GM23338 (cell line): ENCODE results near the gene NEXMIF. TPM values are rescaled to one million over a fixed set of nuclear protein-coding genes. Genes with fewer than 3 reads are reported as not detected.

Experiments used
- ATAC-seq: fragments of 200-7000 bp; cut with Tn5 transposase; 3 replicates; pipeline ENCODE4 v1.9.1; 2020
- DNase-seq: peaks from one replicate; pipeline ENCODE4 v3.0.0-alpha.2; 2015; ENCODE audit warnings: low spot score
- H2AFZ ChIP-seq: fragments of 200-600 bp; sonication (generic); 2 replicates; pipeline ENCODE4 v1.8.0; 2016; ENCODE audit warnings: antibody characterized with exemption, mild to moderate bottlenecking, moderate library complexity
- H3F3A ChIP-seq: fragments of 200-600 bp; sonication (generic); replicated peaks from 2 replicates; pipeline ENCODE4 v1.8.0; 2017; ENCODE audit warnings: antibody characterized with exemption, mixed run types, low read depth
- H3K27ac ChIP-seq: fragments of 200-600 bp; sonication (generic); 2 replicates; pipeline ENCODE4 v1.6.1; 2016; ENCODE audit warnings: low read depth
- H3K27me3 ChIP-seq: fragments of 200-600 bp; sonication (generic); 2 replicates; pipeline ENCODE4 v1.8.0; 2016; ENCODE audit warnings: mild to moderate bottlenecking, mixed run types, moderate library complexity; ENCODE audit not compliant: insufficient read depth
- H3K36me3 ChIP-seq: fragments of 200-600 bp; sonication (generic); 2 replicates; pipeline ENCODE4 v1.8.0; 2016; ENCODE audit warnings: mild to moderate bottlenecking; ENCODE audit not compliant: insufficient read depth
- H3K4me1 ChIP-seq: fragments of 200-600 bp; sonication (generic); 2 replicates; pipeline ENCODE4 v1.8.0; 2016; ENCODE audit warnings: mild to moderate bottlenecking, moderate library complexity; ENCODE audit not compliant: insufficient read depth
- H3K4me2 ChIP-seq: fragments of 200-600 bp; sonication (generic); 2 replicates; pipeline ENCODE4 v1.7.1; 2017; ENCODE audit warnings: mixed run types
- H3K4me3 ChIP-seq: fragments of 200-600 bp; sonication (generic); 2 replicates; pipeline ENCODE4 v1.6.1; 2016; ENCODE audit warnings: mixed run types
- H3K79me2 ChIP-seq: fragments of 200-600 bp; sonication (generic); replicated peaks from 2 replicates; pipeline ENCODE4 v1.8.0; 2017; ENCODE audit warnings: mild to moderate bottlenecking; ENCODE audit not compliant: insufficient read depth
- H3K9me2 ChIP-seq: fragments of 200-600 bp; sonication (generic); 2 replicates; pipeline ENCODE4 v1.8.0; 2017; ENCODE audit not compliant: insufficient read depth
- H4K20me1 ChIP-seq: fragments of 200-600 bp; sonication (generic); replicated peaks from 2 replicates; pipeline ENCODE4 v1.8.0; 2017; ENCODE audit warnings: mild to moderate bottlenecking; ENCODE audit not compliant: insufficient read depth
- H3K27ac Mint-ChIP-seq: 2 replicates; pipeline ENCODE4 v1.8.0; 2020; ENCODE audit warnings: inconsistent platforms, mild to moderate bottlenecking, moderate library complexity, mixed read lengths
- H3K27me3 Mint-ChIP-seq: 3 replicates; pipeline ENCODE4 v1.8.0; 2022; ENCODE audit warnings: low read depth, mild to moderate bottlenecking, moderate library complexity, mixed read lengths, inconsistent platforms; ENCODE audit not compliant: insufficient read depth, poor library complexity
- H3K36me3 Mint-ChIP-seq: 3 replicates; pipeline ENCODE4 v1.8.0; 2021; ENCODE audit warnings: low read depth, mild to moderate bottlenecking, inconsistent platforms, moderate library complexity, mixed read lengths
- H3K4me1 Mint-ChIP-seq: 3 replicates; pipeline ENCODE4 v1.8.0; 2020; ENCODE audit warnings: mild to moderate bottlenecking, inconsistent platforms, mixed read lengths
- H3K4me3 Mint-ChIP-seq: 3 replicates; pipeline ENCODE4 v1.8.0; 2021; ENCODE audit warnings: moderate library complexity, mild to moderate bottlenecking, inconsistent platforms, mixed read lengths
- H3K9me3 Mint-ChIP-seq: 3 replicates; pipeline ENCODE4 v1.8.0; 2020; ENCODE audit warnings: moderate library complexity, mild to moderate bottlenecking, inconsistent platforms, mixed read lengths
- CREB1 ChIP-seq: fragments of 250-450 bp; sonication (Bioruptor Pico); IDR thresholded peaks from 2 replicates; pipeline ENCODE4 v1.5.0; 2020; ENCODE audit warnings: low read depth, mild to moderate bottlenecking, moderate library complexity
- EZH2 ChIP-seq: fragments of 200-600 bp; sonication (generic); IDR thresholded peaks from one replicate; pipeline ENCODE4 v1.8.0; 2017; ENCODE audit warnings: antibody characterized with exemption, mild to moderate bottlenecking, low read depth; ENCODE audit not compliant: unreplicated experiment
- EZH2phosphoT487 ChIP-seq: fragments of 200-600 bp; sonication (generic); IDR thresholded peaks from one replicate; pipeline ENCODE4 v1.8.1; 2018; ENCODE audit warnings: antibody characterized with exemption; ENCODE audit not compliant: unreplicated experiment
- NANOG ChIP-seq: IDR thresholded peaks from 2 replicates; pipeline ENCODE4 v1.6.1; 2016; ENCODE audit warnings: antibody characterized with exemption, borderline replicate concordance
- STAT1 ChIP-seq: IDR thresholded peaks from one replicate; pipeline ENCODE4 v1.6.1; 2016; ENCODE audit warnings: antibody characterized with exemption; ENCODE audit not compliant: unreplicated experiment
- ZNF331 ChIP-seq: fragments of 250-450 bp; sonication (Bioruptor Pico); IDR thresholded peaks from 2 replicates; pipeline ENCODE4 v1.5.0; 2020; ENCODE audit warnings: low read depth, mild to moderate bottlenecking, moderate library complexity
- polyA plus RNA-seq: library from polyadenylated mRNA; unstranded; fragments of >200 nt; fragmentation: Nextera tagmentation; extraction: Ambion mirVana; gene quantifications from 2 replicates; pipeline ENCODE4 v1.2.1, GENCODE V29; 2016
- total RNA-seq: library from RNA; depleted of rRNA; stranded (reverse); fragments of >200 nt; shearing (Covaris generic); gene quantifications from 2 replicates; pipeline ENCODE4 v1.2.3, GENCODE V29; 2014
- TF ChIP-seq, protein P1 (sequence below), 2 experiments: fragments of 200-600 bp in 1 of 2; sonication (generic) in 1 of 2; conservative IDR thresholded peaks; 2 replicates each; pipeline versions ENCODE4 v1.5.1 to v1.6.1; 2016 to 2017; ENCODE audit warnings: antibody characterized with exemption in 2 of 2, low read depth in 2 of 2, mild to moderate bottlenecking in 2 of 2, moderate library complexity in 1 of 2
- TF ChIP-seq, protein P2 (sequence below): IDR thresholded peaks from one replicate; pipeline ENCODE4 v1.6.1; 2018; ENCODE audit warnings: antibody characterized with exemption; ENCODE audit not compliant: unreplicated experiment
- TF ChIP-seq, protein P3 (sequence below): fragments of 250-450 bp; sonication (Bioruptor Pico); IDR thresholded peaks from 2 replicates; pipeline ENCODE4 v1.5.0; 2020; ENCODE audit warnings: mild to moderate bottlenecking, moderate library complexity

The NEXMIF gene
- total and polyA plus RNA-seq, 2 experiments from 2014 or later: 0.16 to 0.76 TPM

DNA sequence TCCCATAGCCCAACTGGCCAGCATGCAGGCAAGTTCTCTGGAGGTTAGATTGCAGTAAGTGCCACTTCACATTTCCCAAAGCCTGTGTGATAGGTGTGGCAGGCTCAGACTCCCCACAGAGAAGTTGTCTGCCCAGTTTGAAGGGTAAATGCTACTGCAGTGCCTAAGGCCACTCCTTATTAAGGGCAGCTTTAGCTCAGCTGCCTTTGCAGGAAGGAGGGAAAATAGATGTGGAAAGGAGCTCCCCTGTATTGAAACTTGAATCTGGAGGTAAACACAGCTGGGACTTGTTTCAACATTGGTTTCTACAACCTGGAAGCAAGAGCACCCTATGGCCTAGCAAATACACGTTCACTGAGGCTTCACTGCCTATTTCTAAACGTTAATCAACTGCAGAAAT is 22.4 kb downstream of the NEXMIF start:
- Mint-ChIP-seq H3K4me1 (no peaks in the 10 kb centered on the region), H3K4me3 (no peak overlapping the region), H3K27ac (no peak overlapping the region), H3K36me3 (no peaks in the 10 kb centered on the region), H3K9me3 (no peaks in the 10 kb centered on the region), H3K27me3 (no peaks in the 10 kb centered on the region)
- Histone ChIP-seq H3K4me1 (no peaks in the 10 kb centered on the region), H3K4me3 (no peak overlapping the region), H3K36me3 (no peaks in the 10 kb centered on the region), H3K9me2 (no peaks in the 10 kb centered on the region), H3K27me3 (no peaks in the 10 kb centered on the region), H3F3A (no peaks in the 10 kb centered on the region), H2AFZ (no peak overlapping the region), H3K79me2 (no peaks in the 10 kb centered on the region), H4K20me1 (no peaks in the 10 kb centered on the region), H3K27ac (no peak overlapping the region), H3K4me2 (no peak overlapping the region)
- TF ChIP-seq EZH2: no peak
- TF ChIP-seq NANOG: no peak
- TF ChIP-seq, protein P1, sequence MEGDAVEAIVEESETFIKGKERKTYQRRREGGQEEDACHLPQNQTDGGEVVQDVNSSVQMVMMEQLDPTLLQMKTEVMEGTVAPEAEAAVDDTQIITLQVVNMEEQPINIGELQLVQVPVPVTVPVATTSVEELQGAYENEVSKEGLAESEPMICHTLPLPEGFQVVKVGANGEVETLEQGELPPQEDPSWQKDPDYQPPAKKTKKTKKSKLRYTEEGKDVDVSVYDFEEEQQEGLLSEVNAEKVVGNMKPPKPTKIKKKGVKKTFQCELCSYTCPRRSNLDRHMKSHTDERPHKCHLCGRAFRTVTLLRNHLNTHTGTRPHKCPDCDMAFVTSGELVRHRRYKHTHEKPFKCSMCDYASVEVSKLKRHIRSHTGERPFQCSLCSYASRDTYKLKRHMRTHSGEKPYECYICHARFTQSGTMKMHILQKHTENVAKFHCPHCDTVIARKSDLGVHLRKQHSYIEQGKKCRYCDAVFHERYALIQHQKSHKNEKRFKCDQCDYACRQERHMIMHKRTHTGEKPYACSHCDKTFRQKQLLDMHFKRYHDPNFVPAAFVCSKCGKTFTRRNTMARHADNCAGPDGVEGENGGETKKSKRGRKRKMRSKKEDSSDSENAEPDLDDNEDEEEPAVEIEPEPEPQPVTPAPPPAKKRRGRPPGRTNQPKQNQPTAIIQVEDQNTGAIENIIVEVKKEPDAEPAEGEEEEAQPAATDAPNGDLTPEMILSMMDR (conservative IDR thresholded peaks at IDR 0.05; ENCODE audit: low read depth in 2 of 2): no peak
- TF ChIP-seq CREB1 (CRISPR knock-in tag): no peak
- no peak for TF ChIP-seq EZH2phosphoT487
- no peak for TF ChIP-seq ZNF331
- TF ChIP-seq, protein P2, sequence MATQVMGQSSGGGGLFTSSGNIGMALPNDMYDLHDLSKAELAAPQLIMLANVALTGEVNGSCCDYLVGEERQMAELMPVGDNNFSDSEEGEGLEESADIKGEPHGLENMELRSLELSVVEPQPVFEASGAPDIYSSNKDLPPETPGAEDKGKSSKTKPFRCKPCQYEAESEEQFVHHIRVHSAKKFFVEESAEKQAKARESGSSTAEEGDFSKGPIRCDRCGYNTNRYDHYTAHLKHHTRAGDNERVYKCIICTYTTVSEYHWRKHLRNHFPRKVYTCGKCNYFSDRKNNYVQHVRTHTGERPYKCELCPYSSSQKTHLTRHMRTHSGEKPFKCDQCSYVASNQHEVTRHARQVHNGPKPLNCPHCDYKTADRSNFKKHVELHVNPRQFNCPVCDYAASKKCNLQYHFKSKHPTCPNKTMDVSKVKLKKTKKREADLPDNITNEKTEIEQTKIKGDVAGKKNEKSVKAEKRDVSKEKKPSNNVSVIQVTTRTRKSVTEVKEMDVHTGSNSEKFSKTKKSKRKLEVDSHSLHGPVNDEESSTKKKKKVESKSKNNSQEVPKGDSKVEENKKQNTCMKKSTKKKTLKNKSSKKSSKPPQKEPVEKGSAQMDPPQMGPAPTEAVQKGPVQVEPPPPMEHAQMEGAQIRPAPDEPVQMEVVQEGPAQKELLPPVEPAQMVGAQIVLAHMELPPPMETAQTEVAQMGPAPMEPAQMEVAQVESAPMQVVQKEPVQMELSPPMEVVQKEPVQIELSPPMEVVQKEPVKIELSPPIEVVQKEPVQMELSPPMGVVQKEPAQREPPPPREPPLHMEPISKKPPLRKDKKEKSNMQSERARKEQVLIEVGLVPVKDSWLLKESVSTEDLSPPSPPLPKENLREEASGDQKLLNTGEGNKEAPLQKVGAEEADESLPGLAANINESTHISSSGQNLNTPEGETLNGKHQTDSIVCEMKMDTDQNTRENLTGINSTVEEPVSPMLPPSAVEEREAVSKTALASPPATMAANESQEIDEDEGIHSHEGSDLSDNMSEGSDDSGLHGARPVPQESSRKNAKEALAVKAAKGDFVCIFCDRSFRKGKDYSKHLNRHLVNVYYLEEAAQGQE: no peak
- TF ChIP-seq, protein P3, sequence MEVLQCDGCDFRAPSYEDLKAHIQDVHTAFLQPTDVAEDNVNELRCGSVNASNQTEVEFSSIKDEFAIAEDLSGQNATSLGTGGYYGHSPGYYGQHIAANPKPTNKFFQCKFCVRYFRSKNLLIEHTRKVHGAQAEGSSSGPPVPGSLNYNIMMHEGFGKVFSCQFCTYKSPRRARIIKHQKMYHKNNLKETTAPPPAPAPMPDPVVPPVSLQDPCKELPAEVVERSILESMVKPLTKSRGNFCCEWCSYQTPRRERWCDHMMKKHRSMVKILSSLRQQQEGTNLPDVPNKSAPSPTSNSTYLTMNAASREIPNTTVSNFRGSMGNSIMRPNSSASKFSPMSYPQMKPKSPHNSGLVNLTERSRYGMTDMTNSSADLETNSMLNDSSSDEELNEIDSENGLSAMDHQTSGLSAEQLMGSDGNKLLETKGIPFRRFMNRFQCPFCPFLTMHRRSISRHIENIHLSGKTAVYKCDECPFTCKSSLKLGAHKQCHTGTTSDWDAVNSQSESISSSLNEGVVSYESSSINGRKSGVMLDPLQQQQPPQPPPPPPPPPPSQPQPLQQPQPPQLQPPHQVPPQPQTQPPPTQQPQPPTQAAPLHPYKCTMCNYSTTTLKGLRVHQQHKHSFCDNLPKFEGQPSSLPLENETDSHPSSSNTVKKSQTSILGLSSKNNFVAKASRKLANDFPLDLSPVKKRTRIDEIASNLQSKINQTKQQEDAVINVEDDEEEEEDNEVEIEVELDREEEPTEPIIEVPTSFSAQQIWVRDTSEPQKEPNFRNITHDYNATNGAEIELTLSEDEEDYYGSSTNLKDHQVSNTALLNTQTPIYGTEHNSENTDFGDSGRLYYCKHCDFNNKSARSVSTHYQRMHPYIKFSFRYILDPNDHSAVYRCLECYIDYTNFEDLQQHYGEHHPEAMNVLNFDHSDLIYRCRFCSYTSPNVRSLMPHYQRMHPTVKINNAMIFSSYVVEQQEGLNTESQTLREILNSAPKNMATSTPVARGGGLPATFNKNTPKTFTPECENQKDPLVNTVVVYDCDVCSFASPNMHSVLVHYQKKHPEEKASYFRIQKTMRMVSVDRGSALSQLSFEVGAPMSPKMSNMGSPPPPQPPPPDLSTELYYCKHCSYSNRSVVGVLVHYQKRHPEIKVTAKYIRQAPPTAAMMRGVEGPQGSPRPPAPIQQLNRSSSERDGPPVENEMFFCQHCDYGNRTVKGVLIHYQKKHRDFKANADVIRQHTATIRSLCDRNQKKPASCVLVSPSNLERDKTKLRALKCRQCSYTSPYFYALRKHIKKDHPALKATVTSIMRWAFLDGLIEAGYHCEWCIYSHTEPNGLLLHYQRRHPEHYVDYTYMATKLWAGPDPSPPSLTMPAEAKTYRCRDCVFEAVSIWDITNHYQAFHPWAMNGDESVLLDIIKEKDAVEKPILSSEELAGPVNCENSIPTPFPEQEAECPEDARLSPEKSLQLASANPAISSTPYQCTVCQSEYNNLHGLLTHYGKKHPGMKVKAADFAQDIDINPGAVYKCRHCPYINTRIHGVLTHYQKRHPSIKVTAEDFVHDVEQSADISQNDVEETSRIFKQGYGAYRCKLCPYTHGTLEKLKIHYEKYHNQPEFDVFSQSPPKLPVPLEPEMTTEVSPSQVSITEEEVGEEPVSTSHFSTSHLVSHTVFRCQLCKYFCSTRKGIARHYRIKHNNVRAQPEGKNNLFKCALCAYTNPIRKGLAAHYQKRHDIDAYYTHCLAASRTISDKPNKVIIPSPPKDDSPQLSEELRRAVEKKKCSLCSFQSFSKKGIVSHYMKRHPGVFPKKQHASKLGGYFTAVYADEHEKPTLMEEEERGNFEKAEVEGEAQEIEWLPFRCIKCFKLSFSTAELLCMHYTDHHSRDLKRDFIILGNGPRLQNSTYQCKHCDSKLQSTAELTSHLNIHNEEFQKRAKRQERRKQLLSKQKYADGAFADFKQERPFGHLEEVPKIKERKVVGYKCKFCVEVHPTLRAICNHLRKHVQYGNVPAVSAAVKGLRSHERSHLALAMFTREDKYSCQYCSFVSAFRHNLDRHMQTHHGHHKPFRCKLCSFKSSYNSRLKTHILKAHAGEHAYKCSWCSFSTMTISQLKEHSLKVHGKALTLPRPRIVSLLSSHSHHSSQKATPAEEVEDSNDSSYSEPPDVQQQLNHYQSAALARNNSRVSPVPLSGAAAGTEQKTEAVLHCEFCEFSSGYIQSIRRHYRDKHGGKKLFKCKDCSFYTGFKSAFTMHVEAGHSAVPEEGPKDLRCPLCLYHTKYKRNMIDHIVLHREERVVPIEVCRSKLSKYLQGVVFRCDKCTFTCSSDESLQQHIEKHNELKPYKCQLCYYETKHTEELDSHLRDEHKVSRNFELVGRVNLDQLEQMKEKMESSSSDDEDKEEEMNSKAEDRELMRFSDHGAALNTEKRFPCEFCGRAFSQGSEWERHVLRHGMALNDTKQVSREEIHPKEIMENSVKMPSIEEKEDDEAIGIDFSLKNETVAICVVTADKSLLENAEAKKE (CRISPR knock-in tag): no peak
- TF ChIP-seq STAT1: no peak
- peak; percentile 0 for DNase-seq
- ATAC-seq: no peak
